WTC11 (cell line): ENCODE data around the gene CCNB2. TPM values are rescaled to one million over a fixed set of nuclear protein-coding genes. Genes with fewer than 3 reads are reported as not detected.

Experiments
- ATAC-seq: fragments of 200-7000 bp; cut with Tn5 transposase; 2 replicates; pipeline ENCODE4 v1.10.0; 2021; ENCODE audit warnings: mild to moderate bottlenecking, moderate library complexity
- CTCF ChIA-PET: fragments of 300-600 bp; sonication (Branson Sonifier 250); formaldehyde crosslinking; loops from one replicate; lab custom pipeline; 2021; ENCODE audit warnings: antibody characterized with exemption; lab: Charles Lee
- POLR2A ChIA-PET: fragments of 350-600 bp; sonication (Branson Sonifier 250); formaldehyde crosslinking; loops from one replicate; lab custom pipeline; 2021; ENCODE audit warnings: antibody characterized with exemption; lab: Charles Lee
- DNase-seq: peaks from one replicate; pipeline ENCODE4 v3.0.0; 2021; ENCODE audit warnings: low spot score
- H3K27ac Mint-ChIP-seq: 2 replicates; pipeline ENCODE4 v1.8.0; 2021; ENCODE audit warnings: mixed read lengths
- H3K27me3 Mint-ChIP-seq: 2 replicates; pipeline ENCODE4 v1.8.0; 2021; ENCODE audit warnings: low read depth, mild to moderate bottlenecking, moderate library complexity, mixed read lengths
- H3K36me3 Mint-ChIP-seq: 2 replicates; pipeline ENCODE4 v1.8.0; 2021; ENCODE audit warnings: mixed read lengths
- H3K4me1 Mint-ChIP-seq: 2 replicates; pipeline ENCODE4 v1.8.0; 2022; ENCODE audit warnings: mixed read lengths
- H3K4me3 Mint-ChIP-seq: 2 replicates; pipeline ENCODE4 v1.8.0; 2021; ENCODE audit warnings: mild to moderate bottlenecking, moderate library complexity, mixed read lengths
- H3K9me3 Mint-ChIP-seq: 2 replicates; pipeline ENCODE4 v1.8.0; 2021; ENCODE audit warnings: mixed read lengths
- CBFB ChIP-seq: sonication (generic); formaldehyde crosslinking; IDR thresholded peaks from 2 replicates; pipeline ENCODE4 v1.8.1; 2022; ENCODE audit warnings: mild to moderate bottlenecking, low read depth, missing genetic modification reagents
- GRHL2 ChIP-seq: fragments of 250-450 bp; sonication (Bioruptor Pico); IDR thresholded peaks from 2 replicates; pipeline ENCODE4 v1.8.0; 2022; ENCODE audit warnings: mild to moderate bottlenecking, moderate library complexity; ENCODE audit not compliant: insufficient replicate concordance, severe bottlenecking
- GTF2I ChIP-seq: fragments of 250-450 bp; sonication (Bioruptor Pico); conservative IDR thresholded peaks from 2 replicates; pipeline ENCODE4 v1.4.0; 2021; ENCODE audit warnings: mild to moderate bottlenecking
- NFE2L1 ChIP-seq: sonication (generic); formaldehyde crosslinking; IDR thresholded peaks from 2 replicates; pipeline ENCODE4 v1.8.1; 2023; ENCODE audit warnings: missing genetic modification reagents
- NR3C1 ChIP-seq: sonication (generic); formaldehyde crosslinking; conservative IDR thresholded peaks from 2 replicates; pipeline ENCODE4 v1.8.1; 2023; ENCODE audit warnings: low read depth, mild to moderate bottlenecking, missing genetic modification reagents
- TEAD1 ChIP-seq: sonication (generic); formaldehyde crosslinking; IDR thresholded peaks from 2 replicates; pipeline ENCODE4 v1.8.0; 2022; ENCODE audit warnings: mild to moderate bottlenecking, missing genetic modification reagents
- ZNF425 ChIP-seq: fragments of 250-450 bp; sonication (Bioruptor Pico); conservative IDR thresholded peaks from 2 replicates; pipeline ENCODE4 v1.9.0; 2021; ENCODE audit warnings: mild to moderate bottlenecking
- total RNA-seq: library from RNA; stranded (reverse); gene quantifications from 3 replicates; pipeline ENCODE4 v1.2.3, GENCODE V29; 2021
- TF ChIP-seq, protein P1 (sequence below): fragments of 250-450 bp; sonication (Bioruptor Pico); IDR thresholded peaks from 2 replicates; pipeline ENCODE4 v1.9.0; 2021; ENCODE audit warnings: mild to moderate bottlenecking
- TF ChIP-seq, protein P2 (sequence below): sonication (generic); formaldehyde crosslinking; IDR thresholded peaks from 2 replicates; pipeline ENCODE4 v1.8.1; 2023; ENCODE audit warnings: mild to moderate bottlenecking, missing genetic modification reagents, borderline replicate concordance
- TF ChIP-seq, protein P3 (sequence below): fragments of 250-450 bp; sonication (Bioruptor Pico); IDR thresholded peaks from 2 replicates; pipeline ENCODE4 v1.9.0; 2021; ENCODE audit warnings: mild to moderate bottlenecking
- TF ChIP-seq, protein P4 (sequence below): sonication (generic); formaldehyde crosslinking; IDR thresholded peaks from 2 replicates; pipeline ENCODE4 v1.8.1; 2022; ENCODE audit warnings: mild to moderate bottlenecking, moderate library complexity, missing genetic modification reagents

CCNB2 gene
- total RNA-seq, 1 experiment from 2014 or later: 93.3 TPM

DNA sequence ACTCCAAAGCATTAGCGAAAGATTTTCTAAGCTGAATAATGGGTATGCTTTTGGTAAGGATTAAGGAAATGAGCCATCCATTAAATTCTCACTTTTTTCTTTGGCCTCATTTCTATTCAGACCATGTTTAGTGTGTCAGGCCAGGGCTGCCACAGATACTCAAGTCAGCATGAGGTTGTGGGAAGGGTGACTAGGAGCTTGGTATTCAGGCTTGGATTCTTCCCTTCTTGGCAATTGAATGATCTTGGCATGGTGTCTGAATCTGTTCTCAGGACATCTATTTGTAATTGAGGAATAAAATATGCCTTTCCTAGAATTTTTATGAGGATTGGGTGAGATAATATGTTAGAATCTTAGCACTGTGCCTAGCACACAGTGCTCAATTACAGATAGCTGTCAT lies 11.2 kb downstream of the CCNB2 start:
- no peak for ATAC-seq
- CTCF ChIA-PET: no interaction called here

GRCh38 chr15:59116771-59117170 lies 11.8 kb downstream of the CCNB2 start:
- ChIA-PET CTCF (no interaction called here), POLR2A (no interaction called here)
- Mint-ChIP-seq H3K27ac (no peak overlapping the region), H3K9me3 (no peaks in the 10 kb centered on the region), H3K4me1 (no peaks in the 10 kb centered on the region), H3K4me3 (no peak overlapping the region), H3K36me3 (peaks cover 77% of the 10 kb centered on the region), H3K27me3 (no peaks in the 10 kb centered on the region)
- no peak for DNase-seq
- TF ChIP-seq, protein P1, sequence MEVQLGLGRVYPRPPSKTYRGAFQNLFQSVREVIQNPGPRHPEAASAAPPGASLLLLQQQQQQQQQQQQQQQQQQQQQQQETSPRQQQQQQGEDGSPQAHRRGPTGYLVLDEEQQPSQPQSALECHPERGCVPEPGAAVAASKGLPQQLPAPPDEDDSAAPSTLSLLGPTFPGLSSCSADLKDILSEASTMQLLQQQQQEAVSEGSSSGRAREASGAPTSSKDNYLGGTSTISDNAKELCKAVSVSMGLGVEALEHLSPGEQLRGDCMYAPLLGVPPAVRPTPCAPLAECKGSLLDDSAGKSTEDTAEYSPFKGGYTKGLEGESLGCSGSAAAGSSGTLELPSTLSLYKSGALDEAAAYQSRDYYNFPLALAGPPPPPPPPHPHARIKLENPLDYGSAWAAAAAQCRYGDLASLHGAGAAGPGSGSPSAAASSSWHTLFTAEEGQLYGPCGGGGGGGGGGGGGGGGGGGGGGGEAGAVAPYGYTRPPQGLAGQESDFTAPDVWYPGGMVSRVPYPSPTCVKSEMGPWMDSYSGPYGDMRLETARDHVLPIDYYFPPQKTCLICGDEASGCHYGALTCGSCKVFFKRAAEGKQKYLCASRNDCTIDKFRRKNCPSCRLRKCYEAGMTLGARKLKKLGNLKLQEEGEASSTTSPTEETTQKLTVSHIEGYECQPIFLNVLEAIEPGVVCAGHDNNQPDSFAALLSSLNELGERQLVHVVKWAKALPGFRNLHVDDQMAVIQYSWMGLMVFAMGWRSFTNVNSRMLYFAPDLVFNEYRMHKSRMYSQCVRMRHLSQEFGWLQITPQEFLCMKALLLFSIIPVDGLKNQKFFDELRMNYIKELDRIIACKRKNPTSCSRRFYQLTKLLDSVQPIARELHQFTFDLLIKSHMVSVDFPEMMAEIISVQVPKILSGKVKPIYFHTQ: no peak
- TF ChIP-seq, protein P2, sequence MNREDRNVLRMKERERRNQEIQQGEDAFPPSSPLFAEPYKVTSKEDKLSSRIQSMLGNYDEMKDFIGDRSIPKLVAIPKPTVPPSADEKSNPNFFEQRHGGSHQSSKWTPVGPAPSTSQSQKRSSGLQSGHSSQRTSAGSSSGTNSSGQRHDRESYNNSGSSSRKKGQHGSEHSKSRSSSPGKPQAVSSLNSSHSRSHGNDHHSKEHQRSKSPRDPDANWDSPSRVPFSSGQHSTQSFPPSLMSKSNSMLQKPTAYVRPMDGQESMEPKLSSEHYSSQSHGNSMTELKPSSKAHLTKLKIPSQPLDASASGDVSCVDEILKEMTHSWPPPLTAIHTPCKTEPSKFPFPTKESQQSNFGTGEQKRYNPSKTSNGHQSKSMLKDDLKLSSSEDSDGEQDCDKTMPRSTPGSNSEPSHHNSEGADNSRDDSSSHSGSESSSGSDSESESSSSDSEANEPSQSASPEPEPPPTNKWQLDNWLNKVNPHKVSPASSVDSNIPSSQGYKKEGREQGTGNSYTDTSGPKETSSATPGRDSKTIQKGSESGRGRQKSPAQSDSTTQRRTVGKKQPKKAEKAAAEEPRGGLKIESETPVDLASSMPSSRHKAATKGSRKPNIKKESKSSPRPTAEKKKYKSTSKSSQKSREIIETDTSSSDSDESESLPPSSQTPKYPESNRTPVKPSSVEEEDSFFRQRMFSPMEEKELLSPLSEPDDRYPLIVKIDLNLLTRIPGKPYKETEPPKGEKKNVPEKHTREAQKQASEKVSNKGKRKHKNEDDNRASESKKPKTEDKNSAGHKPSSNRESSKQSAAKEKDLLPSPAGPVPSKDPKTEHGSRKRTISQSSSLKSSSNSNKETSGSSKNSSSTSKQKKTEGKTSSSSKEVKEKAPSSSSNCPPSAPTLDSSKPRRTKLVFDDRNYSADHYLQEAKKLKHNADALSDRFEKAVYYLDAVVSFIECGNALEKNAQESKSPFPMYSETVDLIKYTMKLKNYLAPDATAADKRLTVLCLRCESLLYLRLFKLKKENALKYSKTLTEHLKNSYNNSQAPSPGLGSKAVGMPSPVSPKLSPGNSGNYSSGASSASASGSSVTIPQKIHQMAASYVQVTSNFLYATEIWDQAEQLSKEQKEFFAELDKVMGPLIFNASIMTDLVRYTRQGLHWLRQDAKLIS (CRISPR knock-in tag): no peak
- no peak for TF ChIP-seq NR3C1
- TF ChIP-seq TEAD1: no peak
- TF ChIP-seq NFE2L1 (CRISPR knock-in tag): no peak
- no peak for ATAC-seq

More for the DNA sequence above, 11.2 kb downstream of the CCNB2 start:
- Mint-ChIP-seq H3K4me1 (no peaks in the 10 kb centered on the region), H3K36me3 (peaks cover 79% of the 10 kb centered on the region), H3K27ac (no peak overlapping the region), H3K9me3 (no peaks in the 10 kb centered on the region), H3K4me3 (no peak overlapping the region), H3K27me3 (no peaks in the 10 kb centered on the region)
- no peak for DNase-seq
- POLR2A ChIA-PET: no interaction called here
- TF ChIP-seq GRHL2 (CRISPR knock-in tag): no peak
- TF ChIP-seq GTF2I (CRISPR knock-in tag): no peak
- TF ChIP-seq CBFB (CRISPR knock-in tag): no peak
- TF ChIP-seq, protein P3, sequence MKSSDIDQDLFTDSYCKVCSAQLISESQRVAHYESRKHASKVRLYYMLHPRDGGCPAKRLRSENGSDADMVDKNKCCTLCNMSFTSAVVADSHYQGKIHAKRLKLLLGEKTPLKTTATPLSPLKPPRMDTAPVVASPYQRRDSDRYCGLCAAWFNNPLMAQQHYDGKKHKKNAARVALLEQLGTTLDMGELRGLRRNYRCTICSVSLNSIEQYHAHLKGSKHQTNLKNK (CRISPR knock-in tag): no peak
- no peak for TF ChIP-seq ZNF425 (CRISPR knock-in tag)

DNA sequence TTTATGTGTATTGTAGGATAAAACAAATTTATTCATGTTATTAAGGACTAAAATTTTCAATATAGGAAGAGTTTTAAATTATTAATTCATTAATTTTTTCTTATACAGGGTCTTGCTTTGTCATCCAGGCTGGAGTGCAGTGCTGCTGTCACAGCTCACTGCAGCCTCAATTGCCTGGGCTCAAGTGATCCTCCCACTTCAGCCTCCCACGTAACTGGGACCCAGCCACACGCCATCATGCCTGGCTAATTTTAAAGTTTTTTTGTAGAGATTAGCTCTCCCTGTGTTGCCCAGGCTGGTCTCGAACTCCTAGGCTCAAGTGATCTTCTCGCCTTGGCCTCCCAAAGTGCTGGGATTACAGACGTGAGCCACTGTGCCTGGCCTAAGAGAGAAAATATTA lies 14.7 kb downstream of the CCNB2 start:
- Mint-ChIP-seq H3K27me3 (no peaks in the 10 kb centered on the region), H3K9me3 (no peaks in the 10 kb centered on the region), H3K4me1 (no peaks in the 10 kb centered on the region), H3K36me3 (peaks cover 81% of the 10 kb centered on the region), H3K27ac (no peak overlapping the region), H3K4me3 (no peak overlapping the region)
- DNase-seq (no peak), ATAC-seq (no peak)
- POLR2A ChIA-PET: no interaction called here
- TF ChIP-seq, protein P4, sequence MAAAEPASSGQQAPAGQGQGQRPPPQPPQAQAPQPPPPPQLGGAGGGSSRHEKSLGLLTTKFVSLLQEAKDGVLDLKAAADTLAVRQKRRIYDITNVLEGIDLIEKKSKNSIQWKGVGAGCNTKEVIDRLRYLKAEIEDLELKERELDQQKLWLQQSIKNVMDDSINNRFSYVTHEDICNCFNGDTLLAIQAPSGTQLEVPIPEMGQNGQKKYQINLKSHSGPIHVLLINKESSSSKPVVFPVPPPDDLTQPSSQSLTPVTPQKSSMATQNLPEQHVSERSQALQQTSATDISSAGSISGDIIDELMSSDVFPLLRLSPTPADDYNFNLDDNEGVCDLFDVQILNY (CRISPR knock-in tag): no peak
- TF ChIP-seq GRHL2 (CRISPR knock-in tag): no peak
- CTCF ChIA-PET: interaction anchor here (2.0 kb wide), 1 partner anchor 19 kb away, joined by 5 read pairs; no protein-coding TSS in a partner anchor
